GM19397 (cell line): ENCODE data around the gene SFR1.

Source experiments
- ATAC-seq: cut with Tn5 transposase; IDR thresholded peaks from one replicate; pipeline ENCODE4 v1.9.1; 2021; ENCODE audit warnings: mild to moderate bottlenecking, moderate library complexity; ENCODE audit not compliant: unreplicated experiment

The SFR1 gene, protein sequence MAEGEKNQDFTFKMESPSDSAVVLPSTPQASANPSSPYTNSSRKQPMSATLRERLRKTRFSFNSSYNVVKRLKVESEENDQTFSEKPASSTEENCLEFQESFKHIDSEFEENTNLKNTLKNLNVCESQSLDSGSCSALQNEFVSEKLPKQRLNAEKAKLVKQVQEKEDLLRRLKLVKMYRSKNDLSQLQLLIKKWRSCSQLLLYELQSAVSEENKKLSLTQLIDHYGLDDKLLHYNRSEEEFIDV

DNA sequence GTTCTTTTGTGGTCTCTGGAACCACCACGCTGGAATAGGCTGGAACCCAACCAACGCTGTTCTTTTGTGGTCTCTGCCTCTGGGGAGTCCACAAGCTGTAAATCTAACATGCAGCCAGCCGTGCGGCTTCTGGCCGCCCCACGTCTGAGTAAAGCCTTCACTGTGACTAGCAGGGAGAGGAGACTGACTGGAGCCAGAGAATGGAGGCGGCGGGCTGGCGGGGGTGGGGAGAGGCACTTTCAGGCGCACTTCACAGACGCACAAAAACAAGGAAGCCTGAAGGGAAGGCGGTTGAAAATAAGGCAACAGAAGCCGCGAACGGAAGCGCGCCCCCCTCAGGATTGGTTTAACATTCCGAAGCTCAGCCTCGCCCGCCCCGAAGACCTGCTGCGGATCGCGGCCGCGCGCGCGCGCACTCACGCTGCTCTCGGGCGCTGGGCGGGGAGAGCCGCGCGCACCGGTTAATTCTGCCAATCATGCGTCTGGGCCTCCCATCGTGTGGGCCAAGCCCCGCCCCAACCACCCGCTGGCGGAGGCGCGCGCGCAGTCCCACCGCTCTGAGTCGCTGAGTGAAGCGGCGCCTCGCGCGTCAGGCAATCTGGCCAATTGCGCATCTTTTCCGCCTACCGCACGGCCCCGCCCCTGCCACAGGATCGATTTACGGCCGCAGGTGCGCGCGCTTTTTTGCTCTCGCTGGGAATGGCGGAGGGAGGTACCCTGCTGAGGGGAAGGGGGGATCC is at the start of gene SFR1:
Gene SFR1, plus strand, starts transcription at position 687 of the 740 bp plus-strand sequence. Its CDS starts 13 bp downstream, at position 700.
- peak; percentile 94 for ATAC-seq

DNA sequence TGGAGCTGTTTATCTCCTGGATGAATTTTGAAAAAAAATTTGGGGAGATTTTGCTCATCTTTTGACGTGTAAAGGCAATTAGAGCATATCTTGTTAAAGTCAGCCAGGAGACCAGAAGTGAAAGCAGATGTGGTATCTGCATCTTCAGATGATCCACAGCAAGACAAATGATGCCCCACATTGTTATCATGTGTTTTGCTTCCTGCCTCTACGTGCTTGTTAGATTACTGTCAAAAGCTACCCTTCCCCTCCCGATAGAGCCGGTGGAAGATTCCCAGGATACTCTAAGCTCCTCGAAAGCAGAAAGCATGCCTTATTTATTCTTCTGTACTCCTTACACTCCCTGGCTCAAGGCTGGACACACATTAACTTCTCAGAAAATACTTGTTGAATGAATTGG is 49.2 kb upstream of the SFR1 start:
- no peak for ATAC-seq

DNA sequence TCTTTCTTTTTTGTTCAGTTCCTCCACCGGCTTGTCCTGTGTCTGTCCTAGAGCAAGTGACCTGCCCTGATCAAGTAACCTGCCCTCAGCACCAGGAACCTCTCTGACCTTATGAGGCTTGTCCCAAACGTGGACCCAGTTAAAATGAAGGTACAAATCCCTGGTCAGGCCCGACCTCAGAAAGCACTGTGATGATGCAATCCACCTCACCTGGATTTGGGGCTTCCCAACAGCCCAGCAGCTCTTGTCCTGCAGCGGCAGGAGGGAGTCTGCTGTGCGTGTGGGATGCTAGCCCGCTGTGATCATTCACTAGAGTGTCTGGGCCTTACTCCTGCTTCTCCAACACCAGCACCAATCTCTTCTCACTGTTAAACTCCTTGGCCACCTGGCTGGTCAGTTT is 47.5 kb upstream of the SFR1 start:
- no peak for ATAC-seq

DNA sequence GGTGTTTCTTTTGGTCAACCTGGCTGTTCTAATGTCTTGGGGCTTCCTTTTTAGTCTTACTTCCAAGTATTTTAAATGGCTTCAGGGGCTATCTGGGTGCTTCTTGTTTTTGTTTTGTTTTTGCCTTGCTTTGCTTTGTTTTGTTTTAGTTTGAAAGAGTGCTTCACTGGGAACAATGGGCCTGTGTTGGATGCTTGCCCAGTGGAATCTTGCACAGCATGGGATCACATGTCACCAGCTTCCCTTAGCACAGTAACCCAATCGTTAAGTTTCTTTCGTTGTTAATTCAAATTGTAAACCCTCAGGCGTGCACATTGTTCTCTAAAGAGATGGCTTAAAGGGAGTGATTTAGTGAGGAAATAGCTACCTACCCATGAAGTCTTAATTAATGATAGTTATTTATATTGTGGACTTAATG is 45.2 kb upstream of the SFR1 start:
- no peak for ATAC-seq

DNA sequence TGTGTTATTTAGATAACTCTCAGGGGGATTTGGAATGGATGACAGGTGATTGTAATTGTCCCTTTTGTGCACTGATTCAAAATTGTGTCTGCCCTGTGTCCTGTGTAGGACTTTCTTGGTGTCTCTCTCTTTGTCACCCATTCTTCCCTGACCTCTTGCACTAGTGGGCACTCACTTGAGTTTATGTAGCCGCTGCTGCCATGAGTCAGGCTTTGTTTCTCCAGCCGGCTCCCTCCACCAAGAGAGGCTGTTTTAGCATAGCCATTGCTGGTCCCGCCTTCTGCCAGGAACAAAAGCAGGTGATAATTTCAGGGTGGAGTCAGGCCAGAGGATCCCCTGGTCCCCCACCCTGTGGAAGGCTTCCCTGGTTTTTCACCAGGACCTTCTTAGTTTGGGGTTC is 44.7 kb upstream of the SFR1 start:
- no peak for ATAC-seq

DNA sequence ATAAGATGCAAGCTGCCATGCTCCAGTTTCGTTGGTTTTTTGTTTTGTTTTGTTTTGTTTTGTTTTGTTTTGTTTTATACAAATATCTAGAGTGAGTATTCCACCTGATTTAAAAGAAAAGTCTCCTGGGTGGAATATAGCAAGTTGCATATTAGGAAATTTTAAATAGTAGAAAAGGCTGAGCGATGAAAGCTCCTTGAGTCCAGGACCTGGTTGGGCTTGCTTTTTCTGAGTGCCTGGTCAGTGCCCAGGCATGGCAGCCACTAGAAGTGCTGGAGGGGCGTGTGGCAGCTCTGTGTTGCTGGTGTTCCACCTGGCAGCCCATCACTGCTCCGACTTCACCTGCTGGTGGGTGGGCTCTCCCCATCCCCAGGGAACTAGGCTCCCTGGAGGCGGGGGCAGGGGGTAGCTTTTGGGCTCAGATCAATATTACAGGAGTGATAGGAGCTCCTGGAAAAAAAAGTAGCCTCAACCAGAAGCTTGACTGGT is 44.3 kb upstream of the SFR1 start:
- ATAC-seq = no peak

DNA sequence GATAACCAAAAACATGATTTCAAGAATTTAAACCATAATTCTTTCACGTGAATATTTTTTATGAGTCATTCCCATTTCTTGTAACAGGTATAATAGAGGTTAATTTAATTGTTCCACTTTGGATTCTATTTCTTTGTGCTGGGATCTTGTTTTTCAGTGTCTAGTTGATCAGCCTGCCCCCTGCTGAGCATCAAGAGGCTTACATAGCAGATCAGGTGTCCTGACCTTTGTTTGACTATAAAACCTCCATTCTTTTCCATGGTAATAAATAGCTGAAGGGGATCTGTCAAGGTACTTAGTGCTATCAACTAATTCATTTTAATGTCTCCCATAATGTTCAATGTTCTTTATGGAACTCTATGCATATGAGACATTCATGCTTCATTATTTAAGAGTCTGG is 41.2 kb upstream of the SFR1 start:
- no peak for ATAC-seq

DNA sequence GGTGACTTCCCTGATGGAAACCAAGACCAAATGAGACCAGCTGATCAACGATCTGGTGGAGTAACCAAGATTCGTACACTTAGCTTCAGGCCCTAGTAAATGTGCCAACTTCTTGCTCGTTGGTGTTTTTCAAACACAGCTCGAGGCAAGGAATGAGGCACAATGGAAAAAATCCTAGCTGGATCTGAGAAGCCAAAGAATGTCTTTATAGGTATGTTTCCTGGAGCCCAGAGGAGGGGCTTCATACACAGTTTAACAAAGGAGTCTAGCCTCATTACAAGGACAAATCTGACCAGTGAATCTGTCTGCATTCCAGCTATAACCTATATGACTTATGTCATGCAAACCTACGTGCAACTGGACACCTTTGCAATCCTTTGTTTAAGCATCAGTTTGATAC is 40.0 kb upstream of the SFR1 start:
- no peak for ATAC-seq

DNA sequence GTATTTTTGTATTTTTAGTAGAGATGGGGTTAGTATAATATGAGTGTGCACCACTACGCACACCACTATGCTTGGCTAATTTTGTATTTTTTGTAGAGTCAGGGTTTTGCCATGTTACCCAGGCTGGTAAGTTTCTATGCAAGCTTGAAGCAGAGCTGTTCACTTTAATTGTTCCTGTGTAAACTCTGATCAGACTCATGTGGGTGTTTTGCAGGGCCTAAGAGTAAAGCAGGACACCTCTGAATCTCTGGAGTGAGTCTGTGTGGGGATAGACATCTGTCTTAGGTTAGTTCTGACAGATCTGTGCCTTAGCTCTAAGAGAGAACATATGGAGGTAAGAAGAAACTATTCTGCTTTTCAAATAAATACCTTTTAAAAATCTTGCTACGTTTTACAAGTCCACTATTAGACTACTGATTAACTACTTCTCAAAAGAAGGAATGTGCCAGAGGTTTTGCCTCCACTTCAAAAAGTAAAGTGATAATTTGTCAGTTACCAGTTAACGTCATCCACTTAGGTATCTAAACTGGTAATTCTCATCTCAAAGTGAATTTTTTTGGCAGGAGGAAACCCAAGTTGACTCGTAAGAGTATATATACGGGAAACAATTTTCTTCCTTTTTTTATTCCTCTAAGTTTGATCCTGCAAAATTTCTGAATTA is 37.4 kb upstream of the SFR1 start:
- ATAC-seq = no peak

DNA sequence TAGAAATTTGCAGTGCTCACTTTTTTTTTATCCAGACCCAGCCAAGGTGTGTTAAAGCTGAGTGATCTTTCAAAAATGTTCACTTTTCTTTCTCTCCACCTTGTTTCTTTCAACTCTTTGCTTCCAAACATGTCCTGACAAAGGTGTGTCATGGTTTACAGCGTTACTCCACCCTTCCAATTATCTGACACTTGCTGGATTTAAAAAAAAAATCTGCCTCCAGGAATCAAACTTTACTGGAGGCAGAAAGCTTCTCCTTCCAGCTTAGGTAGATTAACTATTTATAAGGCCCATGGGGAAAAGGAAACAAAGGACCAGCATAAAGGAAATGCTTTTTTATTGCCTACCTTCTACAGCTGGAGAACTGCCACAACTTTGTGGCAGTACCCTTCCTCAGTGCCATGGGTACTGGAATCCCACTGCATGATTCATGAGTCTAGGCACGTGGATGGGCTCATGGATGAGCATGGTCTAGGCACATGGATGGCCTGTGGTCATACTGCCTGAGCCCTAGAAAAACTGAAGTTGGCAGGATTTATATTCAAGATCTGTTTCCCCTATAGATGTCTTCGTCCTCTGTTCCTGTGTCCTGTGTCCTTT is 36.1 kb upstream of the SFR1 start, which contains the start of gene COL17A1:
Gene COL17A1, minus strand, starts transcription at position 80 of the 600 bp plus-strand sequence. CDS start 5,207 bp downstream, outside the sequence.
- ATAC-seq = no peak

DNA sequence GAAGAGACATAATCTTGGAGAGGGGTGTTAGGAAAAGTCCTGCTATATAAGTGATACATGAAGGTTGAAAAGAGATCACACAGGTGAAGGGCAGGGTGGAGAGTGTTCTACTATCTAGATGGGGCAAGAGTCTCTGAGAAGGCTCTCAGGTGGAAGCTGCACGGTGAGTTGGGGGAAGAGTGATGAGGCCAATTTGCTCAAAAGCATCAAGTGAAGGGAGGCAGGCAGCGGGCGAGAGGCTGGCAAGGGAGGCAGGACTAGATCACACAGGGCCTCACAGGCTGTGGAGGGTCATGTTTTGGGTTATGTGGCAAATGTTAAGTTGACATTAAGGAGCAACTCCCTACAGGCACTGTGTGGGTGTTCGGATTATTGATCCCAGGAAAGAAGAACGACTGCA is 33.7 kb upstream of the SFR1 start:
- no peak for ATAC-seq

DNA sequence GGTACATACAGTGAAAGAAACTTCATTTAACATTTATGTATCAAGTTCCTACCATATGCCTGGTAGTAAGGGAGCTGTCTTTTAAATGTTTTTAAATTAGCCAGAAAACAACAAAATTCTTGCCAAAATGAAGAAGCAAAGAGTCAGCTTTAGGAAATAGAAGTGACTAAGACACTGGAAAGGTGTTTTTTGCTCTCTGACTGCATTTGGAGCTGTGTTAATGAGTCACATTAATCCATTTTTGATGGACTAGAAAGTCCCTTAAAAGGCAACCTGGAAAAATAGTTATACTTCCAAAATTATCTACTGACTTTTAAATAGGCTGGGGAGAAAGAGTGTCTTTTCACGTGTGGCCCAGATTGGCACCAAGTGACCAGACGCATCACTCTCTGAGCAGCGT is 32.4 kb upstream of the SFR1 start:
- ATAC-seq = no peak

DNA sequence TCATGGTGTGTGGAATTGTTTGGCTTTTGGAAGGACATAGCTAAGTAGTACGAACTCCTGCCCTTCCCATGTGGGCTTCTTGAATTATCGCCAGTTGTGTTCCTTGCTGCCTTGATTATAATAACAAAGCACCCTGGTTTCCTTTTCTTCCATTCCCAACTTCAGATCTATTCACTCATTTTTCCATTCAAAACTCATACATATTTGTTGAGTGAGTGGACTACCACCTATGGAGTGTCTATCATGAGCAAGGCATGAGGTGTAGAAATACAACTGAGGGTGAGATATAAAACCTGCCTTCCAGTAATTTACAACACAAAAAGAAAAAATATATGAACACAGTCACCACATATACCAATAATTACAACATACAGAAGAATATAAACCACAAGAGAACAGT is 31.4 kb upstream of the SFR1 start:
- no peak for ATAC-seq

DNA sequence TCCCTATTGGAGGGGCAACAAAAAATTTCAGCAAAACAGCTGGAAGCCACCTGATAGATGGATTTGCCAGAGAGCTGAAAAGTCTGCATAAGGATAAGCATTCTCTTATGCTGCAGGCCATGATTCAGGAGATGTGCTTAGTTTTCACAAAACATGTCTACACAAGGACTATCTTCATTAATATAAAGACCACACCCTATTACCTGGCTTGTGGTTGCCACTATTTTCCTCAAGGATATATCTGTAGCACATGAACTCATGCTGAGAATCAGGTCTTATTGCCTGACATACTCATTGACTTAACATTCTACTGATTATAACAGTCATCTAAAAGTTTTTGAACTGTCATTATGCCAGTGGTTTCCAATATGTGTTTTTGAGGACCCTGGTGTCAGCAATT is 29.2 kb upstream of the SFR1 start:
- ATAC-seq = no peak

DNA sequence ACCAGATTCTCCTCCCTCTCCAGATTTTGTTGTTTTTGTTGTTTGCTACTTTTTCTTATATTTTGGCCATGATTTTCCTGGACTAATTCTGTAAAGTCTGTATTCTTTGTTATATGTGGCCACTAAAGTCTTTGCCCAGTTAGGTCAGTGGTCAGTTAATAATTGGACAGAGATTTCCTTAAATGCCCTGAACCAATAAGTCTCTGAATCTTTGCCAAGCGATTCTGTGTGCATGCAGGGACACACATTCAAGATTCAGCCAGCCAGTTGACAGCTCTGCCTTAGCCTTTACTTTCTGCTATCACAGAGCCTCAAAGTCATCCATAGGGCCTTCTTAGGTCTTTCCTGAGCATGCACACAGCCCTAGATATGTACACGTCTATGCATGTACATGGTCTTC is 25.3 kb upstream of the SFR1 start:
- no peak for ATAC-seq

DNA sequence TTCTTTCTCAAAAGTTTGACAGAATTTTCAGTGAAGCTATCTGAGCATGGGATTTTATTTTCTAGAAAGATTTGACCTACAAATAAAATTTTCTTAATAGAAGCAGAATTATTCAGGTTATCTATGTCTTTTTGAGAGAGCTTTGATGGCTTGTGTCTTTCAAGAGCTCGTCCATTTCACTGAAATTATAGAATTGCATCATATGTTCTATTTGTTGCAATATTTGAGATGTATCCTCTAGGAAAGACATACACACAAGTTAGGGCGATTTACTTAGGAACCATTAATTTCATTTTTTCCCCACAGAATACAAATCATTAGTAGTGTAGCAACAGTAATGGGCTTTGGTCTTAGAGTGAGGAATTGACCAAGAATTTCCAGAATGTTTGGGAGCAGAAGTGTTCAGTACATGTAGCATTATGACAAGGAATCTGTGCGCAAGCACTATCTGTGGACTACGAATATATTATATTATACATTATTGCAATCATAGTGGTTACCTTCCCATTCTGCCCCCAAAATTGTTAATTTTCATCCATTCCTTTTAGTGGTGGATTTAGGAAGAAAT is 23.5 kb upstream of the SFR1 start:
- no peak for ATAC-seq

DNA sequence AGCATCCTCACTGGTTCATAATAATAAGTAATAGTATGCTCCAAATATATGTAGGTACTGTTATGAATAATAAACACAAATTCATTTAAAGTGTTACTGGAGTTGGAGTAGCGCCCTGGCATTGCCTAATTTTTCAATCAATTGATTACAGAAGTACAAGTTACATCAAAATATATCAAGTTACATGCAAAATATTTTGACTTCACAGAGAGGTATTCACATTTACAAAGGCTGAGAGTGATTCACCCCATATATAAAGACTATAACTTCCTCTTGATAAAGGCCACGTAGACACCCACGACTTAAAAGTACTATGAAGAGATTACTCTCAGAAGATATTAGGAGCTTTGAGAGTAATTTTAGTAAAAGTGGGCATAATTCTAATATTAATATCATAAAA is 22.7 kb upstream of the SFR1 start:
- ATAC-seq = no peak

DNA sequence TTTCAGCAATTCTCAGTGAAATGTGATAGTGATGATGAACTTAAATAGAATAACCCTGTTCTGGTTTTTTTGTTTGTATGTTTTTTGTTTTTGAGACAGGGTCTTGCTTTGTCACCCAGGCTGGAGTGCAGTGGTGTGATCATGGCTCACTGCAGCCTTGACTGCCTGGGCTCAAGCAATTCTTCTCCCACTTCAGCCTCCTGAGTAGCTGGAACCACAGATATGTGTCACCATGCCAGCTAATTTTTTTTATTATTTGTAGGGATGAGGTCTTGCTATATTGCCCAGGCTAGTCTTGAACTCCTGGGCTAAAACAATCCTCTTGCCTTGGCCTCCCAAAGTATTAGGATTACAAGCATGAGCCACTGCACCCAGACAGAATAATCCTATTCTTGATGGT is 22.0 kb upstream of the SFR1 start:
- ATAC-seq = no peak

DNA sequence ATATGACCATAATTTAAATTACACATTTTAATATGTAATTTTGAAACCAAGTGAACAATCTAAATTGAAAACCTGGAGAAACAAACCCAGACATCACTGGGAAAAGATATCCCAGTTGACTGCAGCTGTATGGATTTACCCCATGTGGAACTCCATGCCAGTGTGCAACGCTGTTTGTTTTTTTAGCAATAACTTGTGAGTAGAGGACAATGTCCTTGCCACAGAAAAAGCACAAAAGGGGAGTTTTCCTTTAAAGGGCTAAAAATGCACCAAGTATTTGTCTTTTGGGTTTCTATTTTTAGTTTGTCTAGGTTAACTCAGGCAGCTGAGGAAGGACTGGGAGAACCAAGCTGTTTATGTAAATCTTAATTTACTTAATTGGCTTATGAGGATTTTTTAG is 21.2 kb upstream of the SFR1 start:
- ATAC-seq = no peak

DNA sequence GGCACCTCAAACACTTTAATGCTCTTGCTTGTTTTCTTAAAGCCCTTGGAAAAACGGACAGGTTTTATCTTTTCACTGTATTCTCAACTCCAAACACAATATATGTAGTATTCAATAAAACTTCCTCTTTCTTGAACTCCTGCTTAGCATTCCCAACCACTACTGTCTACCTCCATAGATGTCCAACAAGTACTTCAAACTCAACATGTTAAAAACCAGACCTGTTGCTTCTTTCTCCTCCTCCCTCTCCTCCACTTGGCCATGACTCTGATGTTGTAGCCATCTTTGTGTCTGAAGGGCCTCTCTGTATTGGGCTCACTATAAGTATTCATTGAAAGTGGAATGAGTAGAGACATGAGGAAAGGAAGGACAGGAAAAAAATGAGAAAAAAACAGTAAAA is 20.1 kb upstream of the SFR1 start:
- no peak for ATAC-seq

DNA sequence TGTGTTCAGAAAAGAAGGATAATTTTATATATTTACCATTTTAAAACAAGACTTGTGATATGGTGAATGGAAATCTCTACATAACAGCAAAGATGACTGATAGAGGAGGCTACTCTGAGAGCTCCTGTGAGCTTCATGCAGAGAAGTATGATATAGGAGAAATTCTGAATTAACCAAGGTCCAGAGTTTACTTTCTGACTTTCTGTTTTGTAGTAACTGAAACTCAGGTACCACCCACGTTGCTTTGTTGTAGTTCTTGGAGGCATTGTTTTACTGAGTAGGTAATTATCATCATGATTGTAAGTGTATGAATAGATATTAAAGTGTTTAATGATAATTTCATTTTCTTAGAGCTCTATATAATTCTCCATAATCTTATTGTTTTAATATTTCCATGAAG is 18.0 kb upstream of the SFR1 start:
- ATAC-seq = no peak
